ENCODE data around the gene NPDC1. TPM values are rescaled to one million over a fixed set of nuclear protein-coding genes. Genes with fewer than 3 reads are reported as not detected.

NPDC1 gene
- total RNA-seq, 1 donor = 2.5 TPM

DNA sequence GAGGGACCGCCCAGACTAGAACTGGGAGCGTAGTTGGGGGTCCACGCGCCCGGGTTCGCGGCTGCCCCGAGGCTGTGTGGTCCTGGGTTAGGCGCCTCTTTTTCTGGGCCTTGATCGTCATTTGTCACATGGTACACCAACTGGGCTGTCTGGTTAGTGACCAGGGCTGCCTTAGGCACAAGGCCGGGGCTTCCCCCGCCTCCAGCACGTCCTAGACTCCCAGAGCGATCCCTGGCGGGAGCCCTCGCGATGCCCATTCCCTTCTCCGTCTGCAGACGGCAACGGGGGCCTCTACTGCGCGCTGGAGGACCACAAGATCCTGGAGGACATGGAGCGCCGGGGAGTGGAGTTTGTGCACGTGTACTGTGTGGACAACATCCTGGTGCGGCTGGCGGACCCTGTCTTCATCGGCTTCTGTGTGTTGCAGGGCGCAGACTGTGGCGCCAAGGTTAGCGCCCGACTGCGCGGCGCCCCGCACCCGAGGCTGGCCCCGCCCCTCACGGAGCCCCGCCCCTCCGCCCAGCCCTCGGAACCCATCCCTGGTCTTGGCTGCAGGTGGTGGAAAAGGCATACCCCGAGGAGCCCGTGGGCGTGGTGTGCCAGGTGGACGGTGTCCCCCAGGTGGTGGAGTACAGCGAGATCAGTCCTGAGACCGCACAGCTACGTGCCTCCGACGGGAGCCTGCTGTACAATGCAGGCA lies 32.9 kb upstream of the NPDC1 start:
- no peaks in the 10 kb centered on the region for H3K27me3 ChIP-seq (ENCODE audit: insufficient read depth, low read length)
- no peak overlapping the region for H3K4me3 ChIP-seq (ENCODE audit: low read length)

DNA sequence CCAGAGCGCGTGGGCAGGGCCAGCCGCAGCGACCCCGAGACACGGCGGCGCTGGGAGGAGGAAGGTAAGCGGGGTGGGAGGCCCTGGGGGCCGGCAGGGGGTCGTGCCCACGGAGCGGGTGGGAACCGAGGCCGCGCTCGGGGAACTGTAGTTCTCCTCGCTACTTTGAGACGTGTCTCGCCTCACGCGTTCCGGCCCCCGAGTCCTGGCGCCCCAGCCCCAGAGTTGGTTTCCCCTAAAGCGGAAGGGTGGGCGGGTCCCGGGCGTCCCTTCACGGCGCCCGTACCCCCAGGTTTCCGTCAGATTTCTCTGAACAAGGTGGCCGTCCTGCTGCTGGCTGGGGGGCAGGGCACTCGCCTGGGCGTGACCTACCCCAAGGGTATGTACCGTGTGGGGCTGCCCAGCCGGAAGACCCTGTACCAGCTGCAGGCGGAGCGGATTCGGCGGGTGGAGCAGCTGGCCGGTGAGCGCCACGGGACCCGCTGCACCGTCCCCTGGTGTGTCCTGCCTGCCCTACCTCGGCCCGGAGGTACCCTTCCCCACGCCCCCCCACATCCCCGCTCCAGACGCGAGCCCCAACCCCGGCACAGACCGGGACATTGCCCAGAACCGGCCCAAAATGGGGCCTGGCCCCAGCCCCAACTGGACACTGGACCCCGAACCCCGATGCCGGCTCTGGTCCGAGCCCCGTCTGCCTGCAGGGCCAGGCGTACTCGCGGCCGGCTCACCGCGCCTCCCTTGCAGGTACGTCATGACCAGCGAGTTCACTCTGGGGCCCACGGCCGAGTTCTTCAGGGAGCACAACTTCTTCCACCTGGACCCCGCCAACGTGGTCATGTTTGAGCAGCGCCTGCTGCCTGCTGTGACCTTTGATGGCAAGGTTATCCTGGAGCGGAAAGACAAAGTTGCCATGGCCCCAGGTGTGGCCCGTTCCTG lies 32.0 kb upstream of the NPDC1 start:
- H3K27me3 ChIP-seq (ENCODE audit: insufficient read depth, low read length) = no peaks in the 10 kb centered on the region
- H3K4me3 ChIP-seq (ENCODE audit: low read length) = peak overlapping the region; percentile 45
- H3K4me1 ChIP-seq (ENCODE audit: insufficient read depth, low read length) = peaks cover 48% of the 10 kb centered on the region
- no peaks in the 10 kb centered on the region for H3K9me3 ChIP-seq (ENCODE audit: low read depth, low read length)

More for the DNA sequence above, 32.9 kb upstream of the NPDC1 start:
- peaks cover 40% of the 10 kb centered on the region for H3K4me1 ChIP-seq (ENCODE audit: insufficient read depth, low read length)
- no peaks in the 10 kb centered on the region for H3K9me3 ChIP-seq (ENCODE audit: low read depth, low read length)

DNA sequence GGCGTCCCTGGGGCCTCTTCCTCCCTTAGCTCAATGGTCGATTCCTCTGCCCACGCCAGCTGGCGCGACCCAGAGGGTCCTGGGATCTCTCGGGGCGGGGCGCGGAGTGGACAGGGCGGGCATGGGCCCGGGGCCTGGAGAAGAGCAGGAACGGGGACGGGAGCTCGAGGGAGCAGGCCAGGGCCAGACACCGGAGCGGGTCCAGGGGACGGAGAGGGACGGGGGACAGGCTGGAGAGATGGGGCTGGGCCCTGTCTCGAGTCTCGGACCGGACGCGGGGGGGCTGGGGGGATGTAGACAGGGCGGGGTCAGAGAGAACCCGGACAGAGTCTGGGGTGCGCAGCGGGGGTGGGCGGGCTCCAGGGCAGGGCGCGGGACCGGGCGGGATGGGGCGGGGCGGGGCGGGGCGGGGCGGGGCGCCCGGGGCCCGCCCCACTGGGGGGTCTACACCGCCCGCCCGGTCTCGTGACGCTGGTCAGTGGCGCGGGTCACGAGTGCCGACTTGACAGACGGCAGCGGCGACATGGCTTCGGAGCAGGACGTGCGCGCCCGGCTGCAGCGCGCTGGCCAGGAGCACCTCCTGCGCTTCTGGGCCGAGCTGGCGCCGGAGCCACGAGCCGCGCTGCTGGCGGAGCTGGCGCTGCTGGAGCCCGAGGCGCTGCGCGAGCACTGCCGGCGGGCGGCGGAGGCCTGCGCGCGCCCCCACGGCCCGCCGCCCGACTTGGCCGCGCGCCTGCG lies 31.2 kb upstream of the NPDC1 start, which contains the start of gene UAP1L1:
UAP1L1 (plus strand) TSS at position 508 of the 738 bp plus-strand sequence; CDS start at position 524, 16 bp downstream.
- H3K27me3 ChIP-seq (ENCODE audit: insufficient read depth, low read length) = no peaks in the 10 kb centered on the region
- peak within 1 kb of the TSS; percentile 45 for H3K4me3 ChIP-seq (ENCODE audit: low read length)
- H3K9me3 ChIP-seq (ENCODE audit: low read depth, low read length) = no peaks in the 10 kb centered on the region
- peaks cover 57% of the 10 kb centered on the region for H3K4me1 ChIP-seq (ENCODE audit: insufficient read depth, low read length)

DNA sequence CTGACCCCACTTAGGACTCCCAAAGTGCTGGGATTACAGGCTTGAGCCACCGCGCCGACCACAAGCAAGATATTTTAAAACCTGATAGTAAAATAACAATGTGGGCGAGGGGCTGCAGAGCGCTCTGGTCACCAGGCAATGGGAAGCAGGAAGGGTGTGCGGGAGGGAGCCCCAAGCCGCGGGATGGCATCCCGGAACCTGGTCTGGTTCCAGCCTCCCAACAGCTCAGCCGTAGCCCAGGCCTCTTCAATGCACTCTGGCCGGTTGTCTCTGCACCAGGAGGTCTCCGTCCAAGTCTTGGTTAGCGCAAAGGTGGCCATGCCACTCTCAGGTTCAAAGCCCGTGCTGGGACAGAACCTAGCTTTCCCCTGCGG lies 30.6 kb upstream of the NPDC1 start:
- H3K27me3 ChIP-seq (ENCODE audit: insufficient read depth, low read length) = no peaks in the 10 kb centered on the region
- H3K9me3 ChIP-seq (ENCODE audit: low read depth, low read length) = no peaks in the 10 kb centered on the region
- peak overlapping the region; percentile 24 for H3K4me3 ChIP-seq (ENCODE audit: low read length)
- peaks cover 62% of the 10 kb centered on the region for H3K4me1 ChIP-seq (ENCODE audit: insufficient read depth, low read length)

DNA sequence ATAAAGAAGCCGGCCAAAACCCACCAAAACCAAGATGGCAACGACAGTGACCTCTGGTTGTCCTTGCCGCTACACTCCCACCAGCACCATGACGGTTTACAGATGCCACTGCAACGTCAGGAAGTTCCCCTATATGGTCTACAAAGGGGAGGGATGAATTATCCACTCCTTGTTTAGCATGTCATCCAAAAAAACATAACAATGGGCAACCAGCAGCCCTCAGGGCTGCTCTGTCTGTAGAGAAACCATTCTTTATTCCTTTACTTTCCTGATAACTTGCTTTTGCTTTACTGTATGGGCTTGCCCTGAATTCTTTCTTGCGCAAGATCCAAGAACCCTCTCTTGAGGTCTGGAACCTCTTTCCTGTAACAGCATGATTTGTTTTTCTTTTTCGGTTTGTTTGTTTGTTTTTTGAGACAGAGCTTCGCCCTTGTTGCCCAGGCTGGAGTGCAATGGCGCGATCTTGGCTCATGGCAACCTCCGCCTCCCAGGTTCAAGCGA lies 29.3 kb upstream of the NPDC1 start:
- peaks cover 74% of the 10 kb centered on the region for H3K4me1 ChIP-seq (ENCODE audit: insufficient read depth, low read length)
- no peaks in the 10 kb centered on the region for H3K9me3 ChIP-seq (ENCODE audit: low read depth, low read length)
- H3K27me3 ChIP-seq (ENCODE audit: insufficient read depth, low read length) = no peaks in the 10 kb centered on the region
- H3K4me3 ChIP-seq (ENCODE audit: low read length) = no peak overlapping the region

DNA sequence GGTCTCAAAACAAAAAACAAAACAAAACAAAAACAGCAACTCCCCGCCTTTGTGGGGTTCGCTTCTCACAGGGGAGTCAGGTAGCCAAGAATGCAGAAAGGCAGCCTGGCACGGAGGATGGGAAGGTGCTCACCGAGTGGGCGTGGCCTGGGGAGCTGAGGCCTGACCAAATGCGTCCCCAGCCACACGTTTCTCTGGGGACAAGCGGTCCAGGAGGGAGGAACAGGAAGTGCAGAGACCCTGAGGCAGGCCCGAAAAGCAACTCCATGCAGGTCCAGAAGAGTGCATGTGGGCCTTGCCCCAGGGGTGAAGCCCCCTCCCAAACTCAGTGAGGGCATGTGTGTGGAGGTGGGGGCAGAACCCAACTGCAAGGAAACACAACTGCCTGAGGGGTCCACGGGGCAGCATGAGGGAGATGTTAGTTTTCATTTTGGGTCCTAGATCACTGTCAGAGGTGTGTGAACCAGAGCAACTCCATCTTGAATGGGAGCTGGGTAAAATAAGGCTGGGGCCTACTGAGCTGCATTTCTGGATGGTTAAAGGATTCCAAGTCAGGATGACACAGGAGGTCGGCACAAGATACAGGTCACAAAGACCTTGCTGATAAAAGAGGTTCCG lies 28.8 kb upstream of the NPDC1 start:
- Histone ChIP-seq H3K27me3 (ENCODE audit: insufficient read depth, low read length) (no peaks in the 10 kb centered on the region), H3K9me3 (ENCODE audit: low read depth, low read length) (no peaks in the 10 kb centered on the region), H3K4me1 (ENCODE audit: insufficient read depth, low read length) (peaks cover 78% of the 10 kb centered on the region), H3K4me3 (ENCODE audit: low read length) (no peak overlapping the region)

DNA sequence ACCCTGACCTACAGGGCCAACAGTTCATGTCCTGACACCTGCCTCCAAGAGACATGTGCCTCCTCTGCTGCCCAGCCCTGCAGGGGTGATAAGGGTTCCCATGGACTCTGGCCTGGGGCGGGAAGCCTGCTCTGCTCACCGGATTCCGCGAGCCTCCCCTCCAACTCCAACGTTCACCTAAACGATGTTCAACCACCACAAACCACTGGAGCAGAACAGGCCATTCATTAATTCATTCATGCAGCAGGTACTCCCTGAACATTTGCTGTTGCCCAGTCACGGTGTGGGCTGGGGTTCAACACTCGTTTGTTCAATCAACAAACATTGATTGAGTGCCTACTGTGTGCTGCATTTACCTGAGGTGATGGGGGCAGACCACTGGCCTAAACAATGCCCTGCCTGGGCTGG lies 28.0 kb upstream of the NPDC1 start:
- no peaks in the 10 kb centered on the region for H3K27me3 ChIP-seq (ENCODE audit: insufficient read depth, low read length)
- H3K4me1 ChIP-seq (ENCODE audit: insufficient read depth, low read length) = peaks cover 86% of the 10 kb centered on the region
- no peaks in the 10 kb centered on the region for H3K9me3 ChIP-seq (ENCODE audit: low read depth, low read length)
- H3K4me3 ChIP-seq (ENCODE audit: low read length) = no peak overlapping the region

DNA sequence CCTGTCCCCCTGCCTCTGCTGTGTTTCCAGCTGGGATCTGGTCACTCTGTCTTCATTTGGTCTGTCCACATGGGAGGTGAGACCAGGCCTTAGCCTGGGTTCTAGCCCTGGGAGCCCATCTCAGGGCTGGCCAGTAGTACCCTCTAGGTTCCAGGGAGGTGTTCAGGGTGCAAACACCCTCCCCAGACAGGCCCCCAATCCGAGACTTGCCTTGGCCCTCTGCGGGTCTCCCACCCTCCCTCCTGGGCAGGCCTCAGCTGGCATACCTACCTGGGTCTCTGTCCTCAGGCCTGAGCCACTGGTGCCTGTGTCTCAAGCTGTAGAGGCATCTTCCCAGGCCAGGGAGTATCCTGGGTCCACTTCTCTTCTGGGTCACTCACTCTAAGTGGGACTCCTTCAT lies 25.3 kb upstream of the NPDC1 start:
- H3K4me3 ChIP-seq (ENCODE audit: low read length) = no peak overlapping the region
- H3K4me1 ChIP-seq (ENCODE audit: insufficient read depth, low read length) = peaks cover 88% of the 10 kb centered on the region
- no peaks in the 10 kb centered on the region for H3K9me3 ChIP-seq (ENCODE audit: low read depth, low read length)
- no peaks in the 10 kb centered on the region for H3K27me3 ChIP-seq (ENCODE audit: insufficient read depth, low read length)

DNA sequence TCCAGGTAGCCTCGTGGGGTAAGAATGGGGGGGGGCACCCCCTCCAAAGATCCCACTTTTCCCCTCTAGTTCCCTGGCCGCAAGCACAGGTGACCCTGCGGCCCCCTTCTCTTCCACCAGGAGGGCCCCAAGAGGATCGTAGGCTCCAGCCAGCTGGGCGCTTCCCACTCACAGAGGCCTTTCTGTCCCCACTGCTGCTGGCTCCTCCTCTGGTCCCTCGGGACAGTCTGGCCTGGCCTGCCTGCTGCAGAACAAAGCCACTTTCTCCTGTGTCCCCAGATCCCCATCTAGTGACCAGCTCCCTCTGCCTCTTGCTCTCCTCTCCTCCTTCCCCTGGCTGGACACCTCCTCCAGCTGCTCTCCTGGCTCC lies 24.9 kb upstream of the NPDC1 start:
- Histone ChIP-seq H3K4me1 (ENCODE audit: insufficient read depth, low read length) (peaks cover 84% of the 10 kb centered on the region), H3K4me3 (ENCODE audit: low read length) (peak overlapping the region; percentile 36), H3K9me3 (ENCODE audit: low read depth, low read length) (no peaks in the 10 kb centered on the region), H3K27me3 (ENCODE audit: insufficient read depth, low read length) (no peaks in the 10 kb centered on the region)

DNA sequence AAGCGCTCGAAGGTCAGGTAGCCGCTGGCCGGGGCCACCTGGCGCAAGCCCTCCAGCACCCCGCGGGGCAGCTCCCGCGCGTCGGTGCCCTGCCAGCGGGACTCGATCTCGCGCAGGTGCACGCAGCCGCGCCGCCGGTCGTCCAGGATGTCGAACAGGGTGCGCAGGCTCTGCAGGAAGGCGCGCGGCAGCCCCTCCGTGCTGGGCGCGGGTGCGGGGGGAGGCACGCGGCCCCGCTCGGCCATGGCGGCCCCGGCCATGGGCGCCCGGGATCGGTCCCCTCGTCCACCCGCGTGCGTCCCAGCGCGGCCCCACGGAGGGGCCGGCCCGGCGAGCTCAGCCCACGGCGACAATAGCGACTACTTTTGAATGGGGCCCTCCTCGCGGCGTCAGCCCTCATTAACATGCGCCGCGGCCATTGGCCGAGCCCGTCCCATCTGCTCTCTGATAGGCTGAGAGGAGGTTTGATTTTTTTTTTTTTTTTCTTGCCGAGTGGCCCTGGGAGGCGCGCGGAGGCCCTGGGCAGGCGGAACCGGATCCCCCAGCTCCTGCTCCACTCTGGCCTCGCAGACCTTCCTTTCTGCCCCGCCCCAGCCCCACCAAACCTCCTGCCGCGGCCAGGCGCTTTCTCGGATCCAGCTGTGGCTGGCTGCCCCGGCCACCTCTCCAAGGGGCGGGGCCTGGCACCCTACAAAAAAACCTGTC lies 24.4 kb upstream of the NPDC1 start, which contains the start of gene SAPCD2:
SAPCD2 (minus strand) TSS at position 357 of the 705 bp plus-strand sequence; CDS start at position 260, 97 bp downstream.
- no peaks in the 10 kb centered on the region for H3K9me3 ChIP-seq (ENCODE audit: low read depth, low read length)
- peak within 1 kb of the TSS; percentile 36 for H3K4me3 ChIP-seq (ENCODE audit: low read length)
- peaks cover 79% of the 10 kb centered on the region for H3K4me1 ChIP-seq (ENCODE audit: insufficient read depth, low read length)
- H3K27me3 ChIP-seq (ENCODE audit: insufficient read depth, low read length) = no peaks in the 10 kb centered on the region

DNA sequence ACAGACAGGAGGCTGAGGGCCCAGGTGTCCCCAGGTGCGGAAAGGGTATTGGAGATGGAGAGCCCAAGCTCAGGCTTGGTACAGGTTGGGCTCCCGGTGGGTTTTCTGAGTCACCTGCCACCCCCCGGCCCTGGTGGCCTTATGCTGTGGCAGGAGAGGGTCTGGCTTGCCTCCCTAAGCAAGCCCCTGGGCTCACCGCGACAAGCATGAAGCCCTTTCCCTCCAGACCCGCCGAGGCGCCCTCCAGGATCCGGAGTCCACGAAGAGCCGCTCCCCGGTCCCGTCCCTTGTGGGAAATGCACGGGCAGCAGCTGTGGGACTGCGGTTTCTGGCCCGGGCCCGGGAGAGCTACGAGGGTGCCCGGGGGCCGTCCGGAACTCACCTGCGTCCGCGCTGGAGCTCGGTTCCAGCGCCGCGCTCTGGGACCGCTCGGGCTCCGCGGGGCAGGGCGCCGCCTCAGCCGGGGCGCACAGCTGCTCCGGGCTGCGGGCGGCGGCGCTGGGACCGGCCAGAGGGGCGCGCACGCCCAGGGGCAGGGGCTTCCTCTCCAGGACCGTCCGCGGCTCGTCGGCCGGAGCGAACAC lies 23.6 kb upstream of the NPDC1 start:
- no peaks in the 10 kb centered on the region for H3K9me3 ChIP-seq (ENCODE audit: low read depth, low read length)
- peaks cover 72% of the 10 kb centered on the region for H3K4me1 ChIP-seq (ENCODE audit: insufficient read depth, low read length)
- no peak overlapping the region for H3K4me3 ChIP-seq (ENCODE audit: low read length)

DNA sequence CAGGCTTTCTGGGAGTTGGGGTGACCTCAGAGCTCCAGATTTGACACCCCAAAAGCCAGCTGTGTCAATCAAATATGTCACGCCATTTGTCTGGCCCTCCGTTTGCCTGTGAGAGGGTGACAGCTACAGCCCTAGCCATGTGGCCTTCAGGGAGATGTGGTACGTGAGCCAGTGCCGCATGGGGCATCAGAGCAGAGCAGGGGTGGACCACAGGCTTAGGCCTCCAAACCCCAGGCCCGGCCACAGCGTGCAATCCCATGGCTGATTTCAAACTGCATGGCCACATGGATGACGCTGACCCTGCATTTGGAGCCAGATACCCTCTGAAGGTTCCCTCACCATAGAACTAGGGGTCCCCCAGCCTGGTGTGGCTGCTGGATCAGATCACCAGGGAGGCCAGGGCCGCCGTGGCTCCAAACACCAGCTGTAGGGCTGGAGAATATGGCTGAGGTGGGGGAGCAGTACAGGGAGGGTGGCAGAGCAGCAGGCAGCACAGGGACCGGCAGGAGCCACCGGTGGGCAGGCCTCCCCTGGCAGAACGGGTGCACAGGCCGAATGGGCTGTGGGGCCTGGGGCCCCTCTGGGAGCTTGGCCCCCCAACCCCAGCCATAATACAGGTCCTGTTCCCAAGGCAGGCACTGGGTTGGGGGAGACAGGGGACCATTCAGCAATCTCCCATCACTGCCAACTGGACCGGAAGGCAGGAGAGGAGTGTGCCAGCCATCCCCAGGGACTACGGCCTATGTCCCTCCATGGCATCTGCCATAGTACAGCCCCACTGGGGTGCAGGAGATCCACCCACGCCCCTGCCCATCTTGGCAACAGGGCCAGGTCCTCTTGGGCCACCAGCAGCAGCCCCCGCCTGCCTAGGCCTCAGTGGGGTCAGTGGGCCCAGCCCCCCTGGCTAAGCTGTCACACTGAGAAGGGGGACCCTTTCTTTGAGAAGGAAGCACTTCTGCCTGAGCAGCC lies 22.8 kb upstream of the NPDC1 start:
- Histone ChIP-seq H3K4me3 (ENCODE audit: low read length) (no peak overlapping the region), H3K4me1 (ENCODE audit: insufficient read depth, low read length) (peaks cover 64% of the 10 kb centered on the region), H3K27me3 (ENCODE audit: insufficient read depth, low read length) (no peaks in the 10 kb centered on the region), H3K9me3 (ENCODE audit: low read depth, low read length) (no peaks in the 10 kb centered on the region)

More for the DNA sequence above, 23.6 kb upstream of the NPDC1 start:
- no peaks in the 10 kb centered on the region for H3K27me3 ChIP-seq (ENCODE audit: insufficient read depth, low read length)
